Keratinocyte (primary cell): Measurements from ENCODE around the gene TMPRSS4. TPM values are rescaled to one million over a fixed set of nuclear protein-coding genes. Genes with fewer than 3 reads are reported as not detected.

Experiments
- DNase-seq: peaks from one replicate; pipeline ENCODE4 v3.0.0-alpha.2; 2011; ENCODE audit warnings: low read depth, missing footprints, low spot score
- FAIRE-seq: peaks from 2 replicates; lab custom pipeline; 2011; peaks lifted over from hg19 to GRCh38; lab: Jason Lieb, UNC
- H2AFZ ChIP-seq: 2 replicates; pipeline ENCODE4 v1.6.0; 2012; ENCODE audit warnings: low read length, control low read depth, inconsistent platforms; ENCODE audit not compliant: control insufficient read depth
- H3K27ac ChIP-seq: 2 replicates; pipeline ENCODE4 v1.5.1; 2011; ENCODE audit warnings: low read length; ENCODE audit not compliant: control insufficient read depth, insufficient read depth
- H3K27me3 ChIP-seq: 3 replicates; pipeline ENCODE4 v1.6.0; 2011; ENCODE audit warnings: low read length; ENCODE audit not compliant: control insufficient read depth, insufficient read depth; ENCODE audit errors: extremely low read depth
- H3K36me3 ChIP-seq, 2 experiments: 2 replicates in 1 of 2; 3 replicates in 1 of 2; pipeline ENCODE4 v1.5.1; 2011; ENCODE audit warnings: low read length in 2 of 2, mild to moderate bottlenecking in 1 of 2; ENCODE audit not compliant: control insufficient read depth in 2 of 2, insufficient read depth in 2 of 2; ENCODE audit errors: extremely low read depth in 1 of 2
- H3K4me1 ChIP-seq: 3 replicates; pipeline ENCODE4 v1.5.1; 2011; ENCODE audit warnings: low read length; ENCODE audit not compliant: control insufficient read depth, insufficient read depth; ENCODE audit errors: extremely low read depth
- H3K4me2 ChIP-seq: 3 replicates; pipeline ENCODE4 v1.6.0; 2011; ENCODE audit warnings: low read depth, low read length; ENCODE audit not compliant: control insufficient read depth, insufficient read depth; ENCODE audit errors: extremely low read depth
- H3K4me3 ChIP-seq, 3 experiments: fragments of 200-600 bp in 1 of 3; sonication (generic) in 1 of 3; 2 replicates in 2 of 3; 3 replicates in 1 of 3; pipeline ENCODE4 v1.5.1; 2011 to 2016; ENCODE audit warnings: low read length in 3 of 3, mild to moderate bottlenecking in 3 of 3, control low read depth in 2 of 3, inconsistent platforms in 1 of 3, low read depth in 1 of 3, mixed read lengths in 1 of 3, mixed run types in 1 of 3, moderate library complexity in 1 of 3; ENCODE audit not compliant: control insufficient read depth in 2 of 3, insufficient read depth in 2 of 3; ENCODE audit errors: extremely low read depth in 1 of 3
- H3K79me2 ChIP-seq: 2 replicates; pipeline ENCODE4 v1.6.0; 2012; ENCODE audit warnings: low read length; ENCODE audit not compliant: control insufficient read depth, insufficient read depth
- H3K9ac ChIP-seq: 3 replicates; pipeline ENCODE4 v1.6.0; 2011; ENCODE audit warnings: low read length; ENCODE audit not compliant: control insufficient read depth, insufficient read depth; ENCODE audit errors: extremely low read depth
- H3K9me1 ChIP-seq: 3 replicates; pipeline ENCODE4 v1.6.0; 2011; ENCODE audit warnings: low read length; ENCODE audit not compliant: control insufficient read depth, insufficient read depth; ENCODE audit errors: extremely low read depth
- H3K9me3 ChIP-seq: 2 replicates; pipeline ENCODE4 v1.5.1; 2012; ENCODE audit warnings: low read depth, low read length; ENCODE audit not compliant: control insufficient read depth
- H4K20me1 ChIP-seq: 3 replicates; pipeline ENCODE4 v1.6.0; 2011; ENCODE audit warnings: low read length; ENCODE audit not compliant: control insufficient read depth, insufficient read depth; ENCODE audit errors: extremely low read depth
- EZH2 ChIP-seq: IDR thresholded peaks from one replicate; pipeline ENCODE4 v1.6.1; 2012; ENCODE audit warnings: inconsistent platforms, mild to moderate bottlenecking, low read length, moderate library complexity
- dilution Hi-C: fragments of 300-500 bp; cut with MboI; formaldehyde crosslinking; loops from one replicate; pipeline ENCODE4 v1.7.0; 2020; ENCODE audit warnings: low sequenced_read_pairs; ENCODE audit not compliant: extremely low pct_ligation_motif_present
- polyA plus RNA-seq, 5 experiments: library from polyadenylated mRNA; depleted of rRNA in 3 of 5; stranded (reverse) in 3 of 5; stranded (forward) in 1 of 5; unstranded in 1 of 5; fragments of >200 nt; gene quantifications; 1 replicate in 1 of 5; 2 replicates in 3 of 5; 3 replicates in 1 of 5; pipeline versions ENCODE4 v1.2.1 to v1.2.3, GENCODE V29; 2011 to 2012; ENCODE audit warnings: missing spikeins in 2 of 5, low read depth in 1 of 5, low replicate concordance in 1 of 5
- TF ChIP-seq, protein P1 (sequence below), 3 experiments: IDR thresholded peaks in 1 of 3; conservative IDR thresholded peaks in 1 of 3; optimal IDR thresholded peaks in 1 of 3; 2 replicates in 2 of 3; 3 replicates in 1 of 3; pipeline versions ENCODE3 to v1.5.1; 2011; ENCODE audit warnings: low read length in 3 of 3, mild to moderate bottlenecking in 3 of 3, moderate library complexity in 2 of 3, control low read depth in 1 of 3, inconsistent platforms in 1 of 3; ENCODE audit not compliant: insufficient read depth in 2 of 3; ENCODE audit errors: extremely low read depth in 1 of 3

The TMPRSS4 gene
- polyA plus RNA-seq, 1 donor (not counting 4 experiments of a cell fraction or from before 2014, with no cell fraction given) = 1.2 TPM

- H3K4me3 ChIP-seq = no peak overlapping the region
- FAIRE-seq (no peak), DNase-seq (no peak)
- no peak overlapping the region for H2AFZ ChIP-seq
- TF ChIP-seq, protein P1, sequence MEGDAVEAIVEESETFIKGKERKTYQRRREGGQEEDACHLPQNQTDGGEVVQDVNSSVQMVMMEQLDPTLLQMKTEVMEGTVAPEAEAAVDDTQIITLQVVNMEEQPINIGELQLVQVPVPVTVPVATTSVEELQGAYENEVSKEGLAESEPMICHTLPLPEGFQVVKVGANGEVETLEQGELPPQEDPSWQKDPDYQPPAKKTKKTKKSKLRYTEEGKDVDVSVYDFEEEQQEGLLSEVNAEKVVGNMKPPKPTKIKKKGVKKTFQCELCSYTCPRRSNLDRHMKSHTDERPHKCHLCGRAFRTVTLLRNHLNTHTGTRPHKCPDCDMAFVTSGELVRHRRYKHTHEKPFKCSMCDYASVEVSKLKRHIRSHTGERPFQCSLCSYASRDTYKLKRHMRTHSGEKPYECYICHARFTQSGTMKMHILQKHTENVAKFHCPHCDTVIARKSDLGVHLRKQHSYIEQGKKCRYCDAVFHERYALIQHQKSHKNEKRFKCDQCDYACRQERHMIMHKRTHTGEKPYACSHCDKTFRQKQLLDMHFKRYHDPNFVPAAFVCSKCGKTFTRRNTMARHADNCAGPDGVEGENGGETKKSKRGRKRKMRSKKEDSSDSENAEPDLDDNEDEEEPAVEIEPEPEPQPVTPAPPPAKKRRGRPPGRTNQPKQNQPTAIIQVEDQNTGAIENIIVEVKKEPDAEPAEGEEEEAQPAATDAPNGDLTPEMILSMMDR (optimal IDR thresholded peaks at IDR 0.05 in 1 of 3, IDR thresholded peaks at IDR 0.05 in 1 of 3, conservative IDR thresholded peaks at IDR 0.05 in 1 of 3; ENCODE audit: extremely low read depth in 1 of 3, insufficient read depth in 2 of 3, low read length in 3 of 3) = no peak
- no peak for TF ChIP-seq EZH2
- no peaks in the 10 kb centered on the region for H3K79me2 ChIP-seq
- no peaks in the 10 kb centered on the region for H3K36me3 ChIP-seq
- H3K9ac ChIP-seq = no peak overlapping the region
- no peaks in the 10 kb centered on the region for H3K9me1 ChIP-seq
- no peak overlapping the region for H3K27ac ChIP-seq
- no peaks in the 10 kb centered on the region for H4K20me1 ChIP-seq
- H3K27me3 ChIP-seq = no peaks in the 10 kb centered on the region
- no peaks in the 10 kb centered on the region for H3K9me3 ChIP-seq
- peaks cover 23% of the 10 kb centered on the region for H3K4me1 ChIP-seq
- H3K4me2 ChIP-seq = no peak overlapping the region
- dilution Hi-C loops = no loop called here
These were observed 71.4 kb downstream of the TMPRSS4 start for GRCh38 chr11:118148240-118148639.

GRCh38 chr11:118148856-118149255 lies 72.0 kb downstream of the TMPRSS4 start:
- peak overlapping the region; percentile 63 for H2AFZ ChIP-seq
- H3K9ac ChIP-seq = no peak overlapping the region

More at GRCh38 chr11:118148856-118149255, 72.0 kb downstream of the TMPRSS4 start:
- H3K4me3 ChIP-seq = no peak overlapping the region
- no peak overlapping the region for H3K4me2 ChIP-seq
- no peaks in the 10 kb centered on the region for H4K20me1 ChIP-seq
- peak; percentile 34 for FAIRE-seq
- no peaks in the 10 kb centered on the region for H3K36me3 ChIP-seq
- H3K79me2 ChIP-seq = no peaks in the 10 kb centered on the region
- no peaks in the 10 kb centered on the region for H3K9me3 ChIP-seq
- H3K9me1 ChIP-seq = no peaks in the 10 kb centered on the region
- dilution Hi-C loops = no loop called here
- peaks cover 23% of the 10 kb centered on the region for H3K4me1 ChIP-seq
- no peaks in the 10 kb centered on the region for H3K27me3 ChIP-seq
- DNase-seq = no peak
- no peak for TF ChIP-seq EZH2
- TF ChIP-seq, protein P1 (optimal IDR thresholded peaks at IDR 0.05 in 1 of 3, IDR thresholded peaks at IDR 0.05 in 1 of 3, conservative IDR thresholded peaks at IDR 0.05 in 1 of 3; ENCODE audit: extremely low read depth in 1 of 3, insufficient read depth in 2 of 3, low read length in 3 of 3) = no peak
- H3K27ac ChIP-seq = no peak overlapping the region
